SK-N-SH (cell line): Measurements from ENCODE around the gene JMJD1C. TPM values are rescaled to one million over a fixed set of nuclear protein-coding genes. Genes with fewer than 3 reads are reported as not detected.

Experiments
- CTCF ChIA-PET: fragments of 300-600, 350-600 bp; formaldehyde crosslinking; extraction: SDS; loops from one replicate; lab custom pipeline; 2021; lab: Yijun Ruan, JAX
- POLR2A ChIA-PET: fragments of 350-600 bp; sonication (Branson Sonifier 250); formaldehyde crosslinking; extraction: SDS; loops from one replicate; lab custom pipeline; 2020; ENCODE audit warnings: antibody characterized with exemption, inconsistent platforms; lab: Yijun Ruan, JAX
- DNase-seq: peaks from one replicate; pipeline ENCODE4 v3.0.0; 2012
- H2AFZ ChIP-seq: fragments of 200-600 bp; sonication (generic); 2 replicates; pipeline ENCODE4 v1.8.1; 2016; ENCODE audit warnings: antibody characterized with exemption, mild to moderate bottlenecking, low read depth
- H3F3A ChIP-seq: fragments of 200-600 bp; sonication (generic); replicated peaks from 2 replicates; pipeline ENCODE3; 2016; ENCODE audit warnings: antibody characterized with exemption, mild to moderate bottlenecking; ENCODE audit not compliant: insufficient read depth
- H3K27ac ChIP-seq, 2 experiments: fragments of 200-500 bp in 1 of 2; fragments of 200-600 bp in 1 of 2; sonication (Bioruptor generic) in 1 of 2; sonication (generic), shearing (Covaris generic) in 1 of 2; 2 replicates each; pipeline versions ENCODE4 v1.5.1 to v1.6.1; 2014 to 2016; ENCODE audit warnings: low read depth in 2 of 2, inconsistent platforms in 1 of 2, low read length in 1 of 2, mild to moderate bottlenecking in 1 of 2, mixed read lengths in 1 of 2
- H3K27me3 ChIP-seq: fragments of 200-600 bp; sonication (generic), shearing (Covaris generic); 2 replicates; pipeline ENCODE4 v1.6.1; 2016; ENCODE audit warnings: mixed run types; ENCODE audit not compliant: insufficient read depth
- H3K36me3 ChIP-seq, 2 experiments: fragments of 200-500 bp in 1 of 2; fragments of 200-600 bp in 1 of 2; sonication (Bioruptor generic) in 1 of 2; sonication (generic) in 1 of 2; replicated peaks in 1 of 2; 2 replicates each; pipeline versions ENCODE3 to v1.5.1; 2014 to 2016; ENCODE audit warnings: low read length in 1 of 2, mild to moderate bottlenecking in 1 of 2; ENCODE audit not compliant: insufficient read depth in 2 of 2, control insufficient read depth in 1 of 2
- H3K4me1 ChIP-seq, 2 experiments: fragments of 200-500 bp in 1 of 2; fragments of 200-600 bp in 1 of 2; sonication (Bioruptor generic) in 1 of 2; sonication (generic), shearing (Covaris generic) in 1 of 2; 2 replicates each; pipeline versions ENCODE4 v1.5.1 to v1.6.1; 2014 to 2016; ENCODE audit warnings: low read depth in 1 of 2, low read length in 1 of 2, mixed run types in 1 of 2; ENCODE audit not compliant: insufficient read depth in 2 of 2, control insufficient read depth in 1 of 2
- H3K4me2 ChIP-seq: fragments of 200-600 bp; sonication (generic), shearing (Covaris generic); 2 replicates; pipeline ENCODE4 v1.6.1; 2017; ENCODE audit warnings: mixed run types
- H3K4me3 ChIP-seq, 2 experiments: fragments of 200-500 bp in 1 of 2; fragments of 200-600 bp in 1 of 2; sonication (Bioruptor generic) in 1 of 2; sonication (generic), shearing (Covaris generic) in 1 of 2; 2 replicates each; pipeline versions ENCODE4 v1.5.1 to v1.8.1; 2014 to 2016; ENCODE audit warnings: low read depth in 2 of 2, inconsistent platforms in 1 of 2, low read length in 1 of 2, mild to moderate bottlenecking in 1 of 2, mixed read lengths in 1 of 2, moderate library complexity in 1 of 2
- H3K79me2 ChIP-seq: fragments of 200-600 bp; sonication (generic); 2 replicates; pipeline ENCODE4 v1.8.1; 2017; ENCODE audit warnings: mild to moderate bottlenecking; ENCODE audit not compliant: insufficient read depth
- H3K9ac ChIP-seq: fragments of 200-600 bp; sonication (generic); 2 replicates; pipeline ENCODE4 v1.6.1; 2017; ENCODE audit warnings: mixed run types
- H3K9me2 ChIP-seq: fragments of 200-600 bp; sonication (generic); 2 replicates; pipeline ENCODE4 v1.6.1; 2017; ENCODE audit warnings: mixed run types
- H3K9me3 ChIP-seq: fragments of 200-600 bp; sonication (generic); 2 replicates; pipeline ENCODE4 v1.6.1; 2017; ENCODE audit warnings: mixed run types, mild to moderate bottlenecking, moderate library complexity
- H4K20me1 ChIP-seq: fragments of 200-600 bp; sonication (generic); 2 replicates; pipeline ENCODE4 v1.6.1; 2017; ENCODE audit warnings: mild to moderate bottlenecking, mixed run types; ENCODE audit not compliant: insufficient read depth
- CTCF ChIP-seq: fragments of 200-600 bp; sonication (generic); IDR thresholded peaks from 2 replicates; pipeline ENCODE4 v1.6.1; 2017; ENCODE audit warnings: antibody characterized with exemption, mild to moderate bottlenecking, moderate library complexity
- EZH2phosphoT487 ChIP-seq: fragments of 200-600 bp; sonication (generic); IDR thresholded peaks from 2 replicates; pipeline ENCODE4 v1.6.1; 2017; ENCODE audit warnings: low read depth, mixed run types, mild to moderate bottlenecking, antibody characterized with exemption, moderate library complexity, borderline replicate concordance
- FOXJ3 ChIP-seq: sonication (generic); formaldehyde crosslinking; IDR thresholded peaks from 2 replicates; pipeline ENCODE4 v1.5.1; 2020; ENCODE audit warnings: mild to moderate bottlenecking, missing genetic modification reagents
- GABPA ChIP-seq: IDR thresholded peaks from 2 replicates; pipeline ENCODE4 v1.4.0; 2012; ENCODE audit warnings: low read depth, mild to moderate bottlenecking
- IRF3 ChIP-seq: fragments of 150-350 bp; IDR thresholded peaks from 2 replicates; pipeline ENCODE4 v1.6.1; 2016; ENCODE audit warnings: mild to moderate bottlenecking, low read depth, low read length
- JUND ChIP-seq: IDR thresholded peaks from 2 replicates; pipeline ENCODE4 v1.4.0; 2012
- MEF2A ChIP-seq: IDR thresholded peaks from 2 replicates; pipeline ENCODE4 v1.4.0; 2012; ENCODE audit warnings: low read depth, borderline replicate concordance
- NFIC ChIP-seq: IDR thresholded peaks from 2 replicates; pipeline ENCODE4 v1.4.0; 2012; ENCODE audit warnings: borderline replicate concordance
- NRF1 ChIP-seq: IDR thresholded peaks from 2 replicates; pipeline ENCODE4 v1.6.1; 2012; ENCODE audit warnings: low read depth, mild to moderate bottlenecking, low read length
- PBX3 ChIP-seq: IDR thresholded peaks from 2 replicates; pipeline ENCODE4; 2012
- RAD21 ChIP-seq: IDR thresholded peaks from 2 replicates; pipeline ENCODE4 v1.6.1; 2012; ENCODE audit warnings: mild to moderate bottlenecking, low read length
- RCOR1 ChIP-seq: fragments of 150-350 bp; IDR thresholded peaks from 2 replicates; pipeline ENCODE4 v1.6.1; 2017; ENCODE audit warnings: antibody characterized with exemption, low read length
- RFX5 ChIP-seq: IDR thresholded peaks from 2 replicates; pipeline ENCODE4 v1.6.1; 2012; ENCODE audit warnings: mild to moderate bottlenecking, improper control_type of control experiment, low read length
- RXRA ChIP-seq: IDR thresholded peaks from 2 replicates; pipeline ENCODE4 v1.4.0; 2012; ENCODE audit warnings: low read depth, mild to moderate bottlenecking, borderline replicate concordance
- SMC3 ChIP-seq: IDR thresholded peaks from 2 replicates; pipeline ENCODE4 v1.6.1; 2012; ENCODE audit warnings: low read depth, low read length, improper control_type of control experiment
- TCF12 ChIP-seq: IDR thresholded peaks from 2 replicates; pipeline ENCODE4 v1.4.0; 2012
- TEAD4 ChIP-seq: IDR thresholded peaks from 2 replicates; pipeline ENCODE4 v1.4.0; 2012; ENCODE audit warnings: mild to moderate bottlenecking, borderline replicate concordance; ENCODE audit not compliant: insufficient read depth
- USF1 ChIP-seq: IDR thresholded peaks from 2 replicates; pipeline ENCODE4 v1.4.0; 2012; ENCODE audit warnings: low read depth, borderline replicate concordance
- ZBTB33 ChIP-seq: IDR thresholded peaks from 2 replicates; pipeline ENCODE4 v1.4.0; 2012; ENCODE audit warnings: low read depth, borderline replicate concordance
- WGBS: methylation state at CpG from one replicate; pipeline ENCODE4 v1.1.6; 2017; ENCODE audit warnings: low lambda C conversion rate; 5-methylcytosine and 5-hydroxymethylcytosine counted together
- polyA plus RNA-seq, 3 experiments: library from polyadenylated mRNA; depleted of rRNA; stranded (reverse); fragments of >200 nt; gene quantifications; 2 replicates each; pipeline ENCODE4 v1.2.3, GENCODE V29; 2012

Gene JMJD1C
- polyA plus RNA-seq, 1 of the 3 experiments (the other 2 are of a cell fraction), result 11.7 TPM

GRCh38 chr10:63454631-63455030, 11.1 kb downstream of the JMJD1C start (continued):
- TF ChIP-seq JUND (no peak), RXRA (no peak)

GRCh38 chr10:63452524-63452923, 13.3 kb downstream of the JMJD1C start:
- H3F3A ChIP-seq, result peaks cover 28% of the 10 kb centered on the region
- H3K9ac ChIP-seq, result no peak overlapping the region
- ChIA-PET POLR2A (no interaction called here), CTCF (no interaction called here)
- no peaks in the 10 kb centered on the region for H3K27me3 ChIP-seq
- TF ChIP-seq TEAD4, result no peak
- TF ChIP-seq RFX5, result no peak
- TF ChIP-seq SMC3, result no peak
- no peak for TF ChIP-seq PBX3
- no peak for TF ChIP-seq EZH2phosphoT487
- no peak for DNase-seq
- H3K9me3 ChIP-seq, result no peaks in the 10 kb centered on the region
- H3K4me3 ChIP-seq, result no peak overlapping the region
- H3K9me2 ChIP-seq, result no peaks in the 10 kb centered on the region
- no peak overlapping the region for H3K27ac ChIP-seq
- H3K4me1 ChIP-seq, result peaks cover 4 to 20% of the 10 kb centered on the region in 2 experiments; a peak in 2 of 4 replicates
- H3K79me2 ChIP-seq, result peaks cover 100% of the 10 kb centered on the region
- H3K36me3 ChIP-seq, result peaks cover 0 to 18% of the 10 kb centered on the region in 2 experiments
- no peak overlapping the region for H2AFZ ChIP-seq
- H3K4me2 ChIP-seq, result no peak overlapping the region
- H4K20me1 ChIP-seq, result peaks cover 26% of the 10 kb centered on the region

GRCh38 chr10:63446716-63447440, 18.9 kb downstream of the JMJD1C start:
- Histone ChIP-seq H3K4me2 (no peak overlapping the region), H3K4me3 (no peak overlapping the region), H3K9ac (no peak overlapping the region), H3K4me1 (no peaks in the 10 kb centered on the region; a peak in 1 of 4 replicates), H3F3A (peaks cover 3% of the 10 kb centered on the region), H3K9me2 (no peaks in the 10 kb centered on the region), H3K27ac (no peak overlapping the region), H4K20me1 (peaks cover 51% of the 10 kb centered on the region), H3K36me3 (peaks cover 0 to 29% of the 10 kb centered on the region in 2 experiments), H2AFZ (no peak overlapping the region), H3K27me3 (no peaks in the 10 kb centered on the region), H3K9me3 (no peaks in the 10 kb centered on the region), H3K79me2 (peaks cover 99% of the 10 kb centered on the region)
- 92% methylated on average over 1 of the region's 1 CpG for WGBS
- DNase-seq, result no peak
- ChIA-PET POLR2A (interaction anchor here (0.6 kb wide), 1 partner anchor 281 kb away, joined by 3 read pairs; no protein-coding TSS in a partner anchor), CTCF (interaction anchor here (1.0 kb wide), 1 partner anchor 15 kb away, joined by 3 read pairs; no protein-coding TSS in a partner anchor)
- TF ChIP-seq SMC3 (no peak), TCF12 (no peak), RCOR1 (no peak), USF1 (no peak), FOXJ3 (CRISPR knock-in tag) (no peak), EZH2phosphoT487 (no peak), ZBTB33 (no peak), GABPA (no peak), CTCF (no peak), RAD21 (no peak), IRF3 (no peak), MEF2A (no peak), RXRA (no peak), NRF1 (no peak), NFIC (no peak)
